ENCODE results near the gene MBOAT1.
"Not testable (repeated sequence)": the region's sequence is repeated elsewhere in the genome, so short reads cannot be mapped to it uniquely, and the experiment has no call there.

MBOAT1 gene

GRCh38 chr6:20203561-20204511 is 8.4 kb downstream of the MBOAT1 start:
- DNase-seq (ENCODE audit: low spot score), result no peak

- DNase-seq (ENCODE audit: low spot score), result no peak
These were observed 9.5 kb downstream of the MBOAT1 start for GRCh38 chr6:20202699-20203302.

GRCh38 chr6:20202324-20202658 is 10.0 kb downstream of the MBOAT1 start:
- no peak for DNase-seq (ENCODE audit: low spot score)

- DNase-seq (ENCODE audit: low spot score), result no peak
These were observed 11.3 kb downstream of the MBOAT1 start for GRCh38 chr6:20200761-20201630.

GRCh38 chr6:20198775-20199174 is 13.5 kb downstream of the MBOAT1 start:
- DNase-seq (ENCODE audit: low spot score), result no peak

GRCh38 chr6:20198156-20198774 is 14.0 kb downstream of the MBOAT1 start:
- DNase-seq (ENCODE audit: low spot score), result no peak

GRCh38 chr6:20197251-20197650 is 15.0 kb downstream of the MBOAT1 start:
- DNase-seq (ENCODE audit: low spot score), result no peak

GRCh38 chr6:20192625-20193024 is 19.6 kb downstream of the MBOAT1 start:
- no peak for DNase-seq (ENCODE audit: low spot score)

GRCh38 chr6:20191992-20192391 is 20.3 kb downstream of the MBOAT1 start:
- DNase-seq (ENCODE audit: low spot score), result no peak

- peak; percentile 28 for DNase-seq (ENCODE audit: low spot score)
These were observed 23.6 kb downstream of the MBOAT1 start for GRCh38 chr6:20188630-20189075.

- DNase-seq (ENCODE audit: low spot score), result peak; percentile 84
These were observed 25.3 kb downstream of the MBOAT1 start for GRCh38 chr6:20186981-20187380.

GRCh38 chr6:20183706-20184105 is 28.6 kb downstream of the MBOAT1 start:
- DNase-seq (ENCODE audit: low spot score), result no peak

GRCh38 chr6:20182926-20183521 is 29.2 kb downstream of the MBOAT1 start:
- no peak for DNase-seq (ENCODE audit: low spot score)

GRCh38 chr6:20182069-20182468 is 30.2 kb downstream of the MBOAT1 start:
- no peak for DNase-seq (ENCODE audit: low spot score)

- peak; percentile 36 for DNase-seq (ENCODE audit: low spot score)
These were observed 31.3 kb downstream of the MBOAT1 start for GRCh38 chr6:20180935-20181334.

- DNase-seq (ENCODE audit: low spot score), result not testable (repeated sequence)
These were observed 32.8 kb downstream of the MBOAT1 start for GRCh38 chr6:20179287-20180045.

- no peak for DNase-seq (ENCODE audit: low spot score)
These were observed 33.9 kb downstream of the MBOAT1 start for GRCh38 chr6:20178327-20178726.

GRCh38 chr6:20175810-20176410 is 36.4 kb downstream of the MBOAT1 start:
- no peak for DNase-seq (ENCODE audit: low spot score)

- DNase-seq (ENCODE audit: low spot score), result no peak
These were observed 38.2 kb downstream of the MBOAT1 start for GRCh38 chr6:20173833-20174792.
